Effector CD4-positive, alpha-beta T cell (primary cell): ENCODE results near the gene BTRC.

Experiments
- DNase-seq: peaks from one replicate; pipeline ENCODE4 v3.0.0-alpha.2; 2020

BTRC gene

DNA sequence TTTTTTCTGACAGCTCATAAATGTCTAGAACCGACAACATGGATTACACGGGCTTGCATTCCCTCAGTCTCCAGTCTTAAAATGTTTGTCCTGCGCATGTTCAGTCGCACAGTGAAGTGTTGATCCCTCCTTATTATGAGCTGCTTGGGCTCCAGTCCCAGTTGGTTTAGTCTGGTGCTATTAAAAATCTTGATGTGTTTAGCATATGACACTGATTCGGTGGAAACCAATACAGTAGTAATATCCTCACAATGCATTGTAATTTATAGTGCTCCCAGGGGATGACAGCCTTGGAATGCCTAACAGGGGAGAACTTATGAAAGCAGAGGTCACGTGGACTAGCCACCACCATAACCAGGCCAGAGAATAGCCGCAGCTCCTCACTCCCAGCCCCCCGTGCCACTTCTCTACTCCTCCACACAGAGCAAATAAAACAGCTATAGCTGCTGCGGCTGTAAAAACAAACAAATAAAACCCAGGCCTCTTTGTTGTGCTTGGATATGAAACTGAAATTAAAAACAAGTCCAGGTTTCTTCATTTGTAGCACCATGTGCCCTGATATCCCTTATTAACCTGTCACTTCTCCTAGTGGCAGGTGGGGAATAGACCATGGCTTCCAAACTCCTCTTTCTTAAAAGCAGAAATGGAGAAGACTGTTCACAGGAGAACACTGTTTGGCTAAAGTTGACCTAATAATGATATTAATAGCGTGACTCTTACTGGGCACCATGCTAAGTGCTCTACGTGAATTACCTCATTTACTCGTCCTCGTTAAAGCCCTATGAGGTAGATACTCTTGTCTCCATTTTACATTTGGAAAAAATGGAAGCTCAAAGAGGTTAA, 241.8 kb downstream of the BTRC start:
- DNase-seq = no peak

DNA sequence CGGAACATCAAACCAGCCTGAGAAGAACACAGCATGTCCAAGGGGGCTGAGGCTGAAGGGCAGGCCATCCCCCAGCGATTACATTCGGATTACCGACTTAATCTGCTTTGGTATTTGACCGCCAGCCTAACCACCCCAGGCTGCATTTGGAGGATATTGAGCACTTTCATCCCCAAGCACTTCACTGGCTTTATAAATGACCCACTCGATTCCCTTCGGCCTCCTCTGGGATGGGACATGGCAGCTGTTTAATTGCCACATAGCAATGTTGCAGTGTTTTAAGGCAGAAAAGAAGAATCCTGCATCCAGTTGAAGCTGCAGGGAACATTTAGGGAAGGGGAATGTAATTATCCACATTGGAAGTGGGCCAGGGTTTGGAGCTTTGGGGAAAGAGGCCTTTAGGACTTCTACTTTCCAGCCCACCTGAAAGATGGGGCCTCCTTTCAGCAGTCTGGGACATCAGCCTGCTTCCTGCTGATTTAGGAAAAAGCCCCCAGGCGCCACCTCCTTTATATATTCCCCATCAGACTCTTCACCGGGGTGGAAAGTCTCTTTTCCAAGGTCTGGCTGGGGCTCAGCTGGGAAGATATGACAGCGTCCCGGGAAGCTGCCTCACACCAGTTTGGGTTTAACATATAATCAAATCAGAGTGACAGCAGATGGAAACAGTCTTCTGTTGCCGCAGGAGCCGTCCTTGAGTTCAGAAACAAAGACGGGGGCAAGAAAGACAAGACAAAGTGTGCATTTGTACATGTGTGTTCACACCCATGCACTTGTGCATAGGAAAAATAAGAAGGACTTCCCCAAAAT, 243.3 kb downstream of the BTRC start:
- no peak for DNase-seq

DNA sequence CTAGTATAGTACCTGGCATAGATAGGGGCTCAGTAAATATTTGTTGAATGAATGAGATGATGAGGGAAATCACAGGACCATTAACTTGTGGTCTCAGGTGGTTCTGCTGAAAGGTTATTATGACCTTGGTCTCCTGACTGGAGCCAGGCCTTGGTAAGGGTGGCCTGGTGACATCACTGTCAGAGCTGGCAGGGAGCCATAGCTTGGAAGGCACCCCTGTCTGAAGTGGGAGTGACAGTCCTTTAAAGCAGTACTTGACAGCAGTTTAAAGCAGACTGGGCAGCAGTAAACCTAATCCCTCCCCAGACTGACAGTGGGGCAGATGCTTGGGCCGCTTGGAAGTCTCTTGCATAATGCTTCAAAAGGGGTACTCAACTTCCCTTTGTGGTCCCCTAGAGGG, 247.6 kb downstream of the BTRC start:
- DNase-seq = no peak

DNA sequence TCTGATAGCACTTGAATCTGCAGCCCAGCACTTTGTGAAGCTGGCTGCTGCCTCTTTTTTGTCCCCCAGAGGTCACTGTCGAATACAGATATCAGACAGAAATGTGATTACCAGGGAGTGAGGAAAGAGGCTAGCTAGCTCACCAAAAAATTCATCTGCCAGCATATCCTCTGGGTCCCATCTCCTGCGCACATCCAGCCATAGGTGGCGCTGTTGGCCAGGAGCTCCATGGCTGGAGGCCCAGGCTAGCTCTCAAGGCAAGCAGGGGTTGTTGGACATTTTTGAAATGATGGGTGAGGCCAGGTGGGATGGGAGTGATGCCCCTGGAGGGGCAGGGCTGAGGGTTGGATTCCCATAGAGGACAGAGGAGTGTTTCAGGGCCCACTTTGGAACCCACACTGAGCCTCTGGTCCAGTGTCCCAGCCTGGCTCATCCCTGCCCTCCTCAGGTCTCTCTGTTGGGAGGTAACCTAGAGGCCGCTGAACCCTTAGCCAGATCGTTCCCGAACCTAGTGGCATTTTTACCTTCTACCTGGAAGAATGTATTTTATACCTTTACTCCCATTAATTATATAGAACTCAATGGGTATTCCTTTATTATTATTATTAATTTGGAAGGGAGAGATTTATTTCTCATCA, 248.9 kb downstream of the BTRC start:
- DNase-seq = peak; percentile 45
